Measurements from ENCODE around the gene TCP1.
"Not testable (repeated sequence)": the region's sequence is repeated elsewhere in the genome, so short reads cannot be mapped to it uniquely, and the experiment has no call there.

TCP1 gene

DNA sequence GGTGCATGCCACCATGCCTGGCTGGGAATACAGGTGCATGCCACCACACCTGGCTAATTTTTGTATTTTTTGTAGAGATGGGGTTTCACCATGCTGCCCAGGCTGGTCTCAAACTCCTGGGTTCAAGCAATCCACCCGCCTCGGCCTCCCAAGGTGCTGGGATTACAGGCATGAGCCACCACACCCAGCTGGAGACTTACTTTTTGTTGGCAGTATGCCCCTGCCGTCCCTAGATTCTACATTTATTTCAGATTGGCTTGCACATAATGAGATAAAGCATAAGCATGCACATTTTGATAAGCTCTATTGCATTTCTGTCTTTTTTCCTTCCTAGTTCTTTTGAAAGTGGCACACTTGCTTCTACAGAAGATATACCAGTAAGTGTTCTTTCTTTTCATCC, 27.4 kb upstream of the TCP1 start:
- DNase-seq = not testable (repeated sequence)

DNA sequence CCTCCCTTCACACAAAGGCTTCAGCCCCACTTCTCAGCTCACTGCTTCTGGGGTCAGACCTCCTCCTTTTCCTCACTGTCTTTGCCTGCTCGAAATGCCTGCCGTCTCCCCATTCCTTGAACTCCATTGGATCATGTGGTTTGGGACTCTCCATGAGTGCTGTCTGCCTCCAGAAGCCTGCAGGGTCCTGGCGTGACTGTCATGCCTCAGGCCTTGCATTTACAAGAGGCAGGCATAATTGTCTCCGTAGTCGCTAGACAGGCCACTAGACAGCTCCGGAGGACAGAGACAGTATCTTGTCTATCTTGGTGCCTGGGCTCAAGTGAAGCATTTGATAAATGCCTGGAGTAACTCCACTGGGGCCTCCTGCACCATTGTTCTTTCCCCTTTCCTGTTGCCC, 26.0 kb upstream of the TCP1 start:
- no peak for DNase-seq

DNA sequence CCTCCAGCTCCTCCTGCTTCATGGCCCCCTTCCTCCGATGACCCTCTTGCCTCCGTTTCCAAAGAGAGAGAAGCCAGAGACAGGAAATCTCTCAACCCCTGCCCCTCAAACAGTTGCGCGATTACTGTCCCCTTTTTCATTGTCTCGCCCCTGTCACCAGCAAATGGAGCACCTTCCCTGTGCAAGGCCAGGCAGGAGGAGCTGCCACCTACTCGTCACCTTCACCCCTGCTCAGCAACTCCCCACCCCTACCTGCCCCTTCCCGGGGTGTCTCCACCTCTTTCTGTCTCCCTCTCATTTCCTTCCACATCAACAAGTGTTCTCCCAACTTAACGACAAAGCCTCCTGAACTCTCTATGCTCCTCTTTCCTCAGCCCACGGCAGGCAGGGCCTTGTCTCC, 24.4 kb upstream of the TCP1 start:
- no peak for DNase-seq

DNA sequence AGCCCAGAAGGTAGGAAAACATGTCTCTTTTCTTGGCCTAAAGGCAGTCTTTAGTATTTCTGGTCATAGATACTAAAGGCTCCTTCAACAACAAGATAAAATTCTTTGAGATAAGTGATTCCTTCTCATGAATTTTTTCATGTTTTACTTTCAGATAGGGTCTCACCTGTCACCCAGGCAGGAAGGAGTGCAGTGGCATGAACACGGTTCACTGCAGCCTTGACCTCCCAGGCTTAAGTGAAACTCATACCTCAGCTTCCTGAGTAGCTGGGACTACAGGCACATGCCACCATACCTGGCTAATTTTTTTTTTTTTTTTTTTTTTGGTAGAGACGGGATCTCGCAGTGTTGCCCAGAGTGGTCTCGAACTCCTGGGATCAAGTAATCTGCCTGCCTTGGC, 19.7 kb upstream of the TCP1 start:
- DNase-seq = no peak

DNA sequence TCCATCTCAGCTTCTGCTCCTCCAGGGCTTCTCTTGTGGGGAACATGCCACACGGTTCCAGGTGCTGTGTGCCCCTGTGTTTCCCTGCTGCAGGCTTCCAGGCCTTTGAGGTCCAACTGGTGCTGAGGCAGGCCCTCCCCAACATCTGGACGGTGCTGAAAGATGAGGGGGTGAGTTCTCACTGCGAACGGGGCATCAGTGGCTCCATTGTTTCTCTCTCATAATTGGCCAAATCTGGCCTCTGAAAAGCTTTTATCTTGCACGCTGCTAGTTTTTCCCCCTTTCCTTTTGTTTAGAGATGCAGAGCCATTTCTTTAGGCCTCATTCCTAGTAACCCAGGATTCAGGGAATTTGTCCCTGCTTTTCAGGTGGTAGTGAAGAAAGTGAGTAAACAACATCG, 19.2 kb upstream of the TCP1 start:
- no peak for DNase-seq

DNA sequence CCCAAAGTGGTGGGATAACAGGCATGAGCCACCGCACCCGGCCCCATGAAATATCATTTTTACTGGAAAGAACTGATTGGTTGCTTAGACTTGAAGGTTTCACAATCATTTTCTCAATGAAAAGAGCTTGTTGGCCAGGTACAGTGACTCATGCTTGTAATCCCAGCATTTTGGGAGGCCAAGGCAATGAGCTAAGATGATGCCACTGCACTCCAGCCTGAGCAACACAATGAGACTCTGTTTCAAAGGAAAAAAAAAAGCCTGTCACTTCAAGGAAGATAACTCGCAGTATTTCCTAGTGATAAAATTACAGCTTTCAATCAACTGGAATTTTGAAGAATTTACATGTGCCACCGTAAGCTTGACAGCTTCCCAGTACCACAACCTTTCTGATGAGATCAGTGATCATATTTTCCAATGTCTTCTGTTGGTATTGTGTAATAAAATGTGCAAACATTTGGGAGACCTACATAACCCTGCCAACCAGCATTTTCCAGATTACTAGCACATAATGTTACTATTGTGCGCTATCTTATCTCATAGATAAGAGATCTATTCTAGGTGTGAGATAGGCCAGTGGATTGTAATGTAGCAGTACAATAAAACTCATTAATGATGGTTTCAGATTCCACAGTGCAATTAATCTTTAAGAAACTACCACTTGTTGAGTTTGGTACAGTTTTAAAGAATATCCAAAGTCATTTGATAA, 17.9 kb upstream of the TCP1 start:
- DNase-seq = no peak

DNA sequence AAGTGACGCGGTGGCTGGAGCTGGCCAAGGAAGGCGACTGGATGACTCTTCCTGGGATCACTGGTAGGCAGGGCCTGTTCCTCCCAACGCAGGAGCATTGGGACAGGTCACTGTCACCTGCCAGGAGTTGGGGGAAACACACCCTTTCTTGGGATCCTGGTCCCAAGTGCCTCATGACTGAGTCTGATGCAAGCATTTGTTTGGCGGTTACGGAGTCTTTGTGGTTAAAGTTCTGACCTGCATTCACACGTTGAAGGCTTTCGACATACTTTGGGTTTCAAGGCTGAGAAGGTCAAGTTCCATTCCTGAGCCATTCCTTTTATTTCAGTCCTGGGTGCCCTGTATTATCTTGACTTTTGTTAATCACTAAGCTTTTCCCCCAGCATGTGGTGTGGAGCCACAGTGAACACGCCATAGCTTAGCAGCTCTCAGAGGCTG, 16.6 kb upstream of the TCP1 start:
- no peak for DNase-seq

DNA sequence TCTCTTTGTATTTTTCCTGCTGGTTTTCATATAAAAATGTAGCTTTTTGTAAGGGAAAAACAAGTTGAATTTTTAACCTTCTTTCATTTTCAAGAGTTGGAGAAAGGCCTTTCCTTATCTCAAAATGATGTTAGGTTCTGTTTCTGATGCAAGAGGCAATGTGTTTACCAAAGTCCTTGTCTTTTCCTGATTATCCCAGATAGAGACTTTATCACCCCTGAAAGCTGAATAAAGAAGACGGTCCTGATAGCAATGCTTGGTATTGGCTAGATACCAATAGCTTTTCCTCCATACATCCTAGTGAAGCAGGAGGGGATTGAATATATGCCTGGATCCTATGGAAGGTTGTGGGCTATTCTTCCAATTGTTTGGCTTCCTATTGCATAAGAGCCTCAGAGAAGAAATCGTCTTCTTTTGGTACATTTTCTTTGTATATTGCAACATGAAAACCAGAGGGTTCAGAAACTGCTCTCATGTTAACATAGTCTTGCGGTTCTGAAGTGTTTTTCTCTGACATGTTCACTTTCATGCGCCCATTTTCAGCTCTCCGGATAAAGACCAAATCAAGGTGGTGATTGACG, 16.1 kb upstream of the TCP1 start:
- no peak for DNase-seq

DNA sequence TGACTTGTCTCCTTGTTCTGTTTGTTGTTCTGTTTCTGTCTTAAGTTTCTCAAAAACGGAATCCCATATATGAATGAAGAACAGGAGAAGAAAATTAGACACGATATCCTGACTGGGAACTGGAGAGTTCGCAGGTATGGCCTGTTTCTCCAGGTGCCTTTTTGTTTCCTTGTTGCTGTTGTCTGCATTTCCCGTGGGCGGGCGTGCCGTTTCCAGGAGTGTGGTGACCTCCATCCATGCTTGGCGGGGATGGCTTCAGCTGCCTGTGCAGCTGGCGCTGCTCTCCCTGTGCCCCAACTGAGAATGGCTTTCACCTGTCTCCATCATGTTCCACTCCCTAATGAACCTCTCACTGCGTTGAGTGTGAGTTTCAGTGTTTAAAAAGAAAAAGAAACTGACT, 15.1 kb upstream of the TCP1 start:
- DNase-seq = no peak

DNA sequence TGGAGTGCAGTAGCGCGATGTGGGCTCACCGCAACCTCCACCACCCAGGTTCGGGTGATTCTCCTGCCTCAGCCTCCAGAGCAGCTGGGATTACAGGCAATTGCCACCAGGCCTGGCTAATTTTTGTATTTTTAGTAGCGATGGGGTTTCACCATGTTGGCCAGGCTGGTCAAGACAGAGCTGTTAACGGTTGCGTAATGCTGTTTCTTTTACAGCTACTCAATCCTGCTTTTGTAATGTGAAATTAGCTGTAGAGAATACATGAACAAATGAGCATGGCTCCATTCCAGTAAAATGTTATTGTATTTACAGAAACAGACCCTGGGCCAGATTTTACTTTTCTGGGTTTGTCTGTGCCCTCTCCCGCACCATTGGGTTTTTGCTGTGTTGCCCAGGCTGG, 12.5 kb upstream of the TCP1 start:
- DNase-seq = no peak

DNA sequence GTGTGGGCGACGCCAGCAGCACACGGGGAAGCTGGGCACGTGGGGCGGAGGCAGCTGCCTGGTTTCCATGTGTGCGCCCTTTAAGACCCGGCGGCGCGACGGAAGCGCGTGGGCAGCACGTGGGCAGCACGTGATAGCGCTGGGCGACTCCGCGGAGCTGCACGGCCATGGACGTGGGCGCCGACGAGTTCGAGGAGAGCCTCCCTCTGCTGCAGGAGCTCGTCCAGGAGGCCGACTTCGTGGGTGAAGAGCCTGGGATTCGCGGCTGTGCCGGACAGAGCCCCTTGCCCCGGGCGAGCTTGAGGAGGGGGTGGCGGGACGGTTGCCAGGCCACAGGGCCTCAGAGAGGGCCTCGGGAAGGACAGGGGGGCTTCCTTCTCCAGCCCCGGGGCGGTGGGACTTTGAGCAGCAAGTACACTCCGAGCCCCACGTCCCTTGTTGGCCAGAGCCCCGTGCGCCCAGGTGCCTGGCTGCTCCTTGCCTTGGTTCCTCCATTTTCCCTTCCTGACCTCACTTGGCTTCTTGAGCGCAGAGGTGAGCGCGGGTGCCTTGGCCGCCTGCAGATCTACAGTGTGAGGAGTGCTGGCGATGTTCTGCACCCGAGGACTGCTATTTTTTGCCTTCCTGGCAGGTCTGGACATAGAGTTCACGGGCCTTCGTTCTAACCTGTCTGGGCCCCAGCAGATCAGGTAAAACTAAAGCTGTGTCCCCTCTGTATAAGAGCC, 10.9 kb upstream of the TCP1 start, which contains the start of gene PNLDC1:
Gene PNLDC1, plus strand, starts transcription at position 136 of the 725 bp plus-strand sequence. Its CDS starts 32 bp downstream, at position 168.
- DNase-seq = no peak

DNA sequence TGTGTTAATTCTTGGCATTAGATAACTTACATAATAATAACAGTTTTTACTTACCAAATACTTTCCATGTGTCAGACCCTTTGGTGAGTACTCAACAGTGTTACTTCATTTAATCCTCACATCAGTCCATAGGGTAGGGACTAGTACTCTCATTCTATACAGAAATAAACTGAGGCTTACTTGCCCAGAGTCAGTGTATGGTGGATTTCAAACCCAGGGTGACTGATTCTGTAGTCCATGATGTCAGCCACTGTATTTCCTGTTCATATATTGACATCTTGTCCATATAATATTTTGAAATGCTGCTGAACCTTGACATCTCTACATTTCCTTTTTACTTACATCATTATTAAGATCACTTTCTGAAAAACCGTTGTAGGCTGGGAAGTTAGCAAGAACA, 8.2 kb upstream of the TCP1 start:
- no peak for DNase-seq

DNA sequence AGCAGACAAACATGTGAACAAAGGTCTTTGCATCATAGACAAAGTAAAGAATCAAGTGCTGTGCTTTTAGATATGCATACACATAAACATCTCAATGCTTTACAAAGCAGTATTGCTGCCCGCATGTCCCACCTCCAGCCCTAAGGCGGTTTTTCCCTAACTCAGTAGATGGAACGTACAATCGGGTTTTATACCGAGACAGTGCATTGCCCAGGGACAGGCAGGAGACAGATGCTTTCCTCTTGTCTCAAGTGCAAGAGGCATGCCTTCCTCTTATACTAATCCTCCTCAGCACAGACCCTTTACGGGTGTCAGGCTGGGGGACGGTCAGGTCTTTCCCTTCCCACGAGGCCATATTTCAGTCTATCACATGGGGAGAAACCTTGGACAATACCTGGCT, 5.6 kb upstream of the TCP1 start:
- DNase-seq = not testable (repeated sequence)

DNA sequence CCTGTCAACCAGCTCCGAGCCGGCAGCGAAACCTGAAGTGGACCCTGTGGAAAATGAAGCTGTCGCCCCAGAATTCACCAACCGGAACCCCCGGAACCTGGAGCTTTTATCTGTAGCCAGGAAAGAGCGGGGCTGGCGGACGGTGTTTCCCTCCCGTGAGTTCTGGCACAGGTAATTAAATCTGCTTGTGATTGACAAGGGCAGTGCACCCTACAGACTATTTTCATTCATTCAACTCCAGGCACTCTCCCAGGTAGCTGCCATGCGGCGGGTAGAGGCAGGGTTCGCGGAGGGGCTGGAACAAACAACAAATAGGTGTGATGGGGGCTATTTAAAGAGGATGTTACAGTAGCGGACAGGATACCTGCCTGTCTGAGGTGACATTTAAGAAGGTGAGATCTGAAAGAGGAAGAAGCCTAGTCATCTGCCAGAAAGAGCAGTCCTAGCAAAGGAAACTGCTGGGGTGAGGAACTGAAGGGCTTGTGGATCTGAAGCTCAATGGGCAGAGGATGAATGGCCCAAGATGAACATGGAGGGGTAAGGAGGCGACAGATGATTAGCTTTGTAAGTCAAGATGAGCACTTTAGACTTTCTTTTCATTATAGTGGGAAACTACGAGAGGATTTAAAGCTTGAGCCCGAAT, 1.7 kb upstream of the TCP1 start:
- peak; percentile 41 for DNase-seq

DNA sequence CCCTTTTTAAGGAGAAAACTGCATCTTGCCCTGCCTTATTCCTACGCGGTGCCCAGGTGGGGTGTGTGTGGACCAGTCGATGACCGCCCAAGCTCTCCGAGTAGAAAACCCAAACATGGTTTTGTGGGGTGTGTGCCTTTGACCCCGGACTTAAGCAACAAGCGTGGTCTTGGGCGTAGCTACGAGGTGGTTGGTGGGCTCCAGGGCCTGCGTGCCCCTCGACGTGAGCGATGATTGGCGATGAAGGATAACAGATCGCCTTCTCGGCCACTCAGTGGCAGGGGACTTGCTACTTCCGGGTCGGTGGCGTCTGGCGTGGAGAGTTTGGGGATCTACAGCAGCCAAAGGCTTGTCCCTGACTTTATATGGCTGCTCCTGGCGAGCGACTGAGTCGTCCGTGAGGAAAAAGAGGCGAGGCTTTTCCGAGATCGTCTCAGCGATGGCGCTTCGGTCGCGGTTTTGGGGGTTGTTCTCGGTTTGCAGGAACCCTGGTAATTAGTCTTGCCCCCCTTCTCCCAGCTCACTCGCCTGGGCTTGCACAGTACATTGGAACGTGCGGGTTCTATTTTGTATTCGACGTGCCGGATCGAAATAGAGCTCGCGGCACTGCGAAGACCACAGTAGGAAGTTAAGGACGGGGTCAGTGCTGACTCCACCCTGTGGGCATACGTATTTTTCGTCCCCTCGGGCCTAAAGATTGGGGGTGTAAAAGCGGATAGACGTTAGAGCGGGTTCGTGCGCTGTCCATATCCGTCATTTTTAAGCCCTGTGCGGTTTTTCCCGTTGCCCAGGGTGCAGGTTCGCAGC, 950 bp upstream of the TCP1 start, which contains the start of gene MRPL18:
Gene MRPL18, plus strand, starts transcription at position 319 of the 807 bp plus-strand sequence. Its CDS starts 121 bp downstream, at position 440.
- DNase-seq = peak; percentile 97

DNA sequence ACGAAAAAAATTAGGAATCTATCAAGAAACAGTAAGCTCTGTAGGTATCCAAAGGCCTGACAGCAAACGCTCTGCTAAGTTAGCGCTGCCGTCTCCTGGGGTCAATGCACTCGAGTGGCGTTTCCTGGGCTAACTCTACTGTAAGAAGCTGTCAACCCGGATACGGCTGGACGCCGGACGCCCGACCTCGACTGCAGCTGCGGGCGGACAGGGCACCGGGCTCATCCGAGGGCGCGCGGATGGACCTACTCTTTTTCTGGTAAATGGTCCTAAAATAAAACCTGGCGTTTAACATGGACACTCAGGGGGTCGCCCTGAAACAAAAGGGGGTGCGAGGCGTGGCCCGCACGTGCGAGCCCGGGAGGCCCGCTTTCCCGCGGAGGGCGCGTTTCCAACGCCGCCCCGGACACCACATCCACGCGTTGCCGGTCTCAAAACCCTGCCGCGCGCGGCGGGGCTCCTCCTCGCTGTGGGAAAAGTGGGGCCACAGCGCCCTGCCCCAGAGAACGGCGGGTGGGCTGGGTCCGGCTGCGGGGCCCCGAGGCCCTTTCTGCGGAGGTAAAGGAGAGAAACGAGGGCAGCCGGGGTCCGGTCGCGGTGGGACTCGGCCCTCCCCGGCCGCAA, 537 bp downstream of the TCP1 start:
- no peak for DNase-seq

DNA sequence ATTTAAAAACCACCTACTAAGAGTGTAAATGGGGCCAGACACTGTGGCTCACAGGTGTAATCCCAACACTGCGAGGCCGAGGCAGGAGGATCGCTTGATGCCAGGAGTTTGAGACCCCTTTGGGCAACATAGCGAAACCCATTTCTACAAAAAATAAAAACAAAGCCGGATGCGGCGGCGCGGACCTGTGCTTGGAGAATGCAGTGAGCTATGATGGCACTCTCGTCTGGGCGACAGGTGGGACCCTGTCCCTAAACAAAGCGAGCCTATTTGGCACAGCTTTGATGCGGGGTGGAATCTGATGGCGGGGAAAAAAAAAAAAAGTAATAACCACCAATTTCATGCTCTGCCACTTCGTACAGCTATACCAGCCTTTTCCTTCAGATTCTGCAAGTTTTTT, 1.1 kb downstream of the TCP1 start:
- DNase-seq = no peak

DNA sequence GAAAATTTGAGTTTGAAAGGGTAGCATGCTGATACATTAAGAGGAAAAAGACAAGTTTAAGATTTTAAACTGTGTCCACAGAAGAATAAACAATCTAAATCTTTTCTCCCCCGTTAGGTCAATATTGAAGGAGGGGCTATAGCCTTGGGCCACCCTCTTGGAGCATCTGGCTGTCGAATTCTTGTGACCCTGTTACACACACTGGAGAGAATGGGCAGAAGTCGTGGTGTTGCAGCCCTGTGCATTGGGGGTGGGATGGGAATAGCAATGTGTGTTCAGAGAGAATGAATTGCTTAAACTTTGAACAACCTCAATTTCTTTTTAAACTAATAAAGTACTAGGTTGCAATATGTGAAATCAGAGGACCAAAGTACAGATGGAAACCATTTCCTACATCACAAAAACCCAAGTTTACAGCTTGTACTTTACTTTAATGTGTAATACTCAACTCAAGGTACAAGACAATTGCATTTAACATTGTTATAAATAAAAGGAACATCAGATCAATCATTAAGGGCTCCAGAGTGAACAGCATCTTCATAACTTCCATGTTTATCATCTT, 10.8 kb downstream of the TCP1 start:
- DNase-seq = no peak

DNA sequence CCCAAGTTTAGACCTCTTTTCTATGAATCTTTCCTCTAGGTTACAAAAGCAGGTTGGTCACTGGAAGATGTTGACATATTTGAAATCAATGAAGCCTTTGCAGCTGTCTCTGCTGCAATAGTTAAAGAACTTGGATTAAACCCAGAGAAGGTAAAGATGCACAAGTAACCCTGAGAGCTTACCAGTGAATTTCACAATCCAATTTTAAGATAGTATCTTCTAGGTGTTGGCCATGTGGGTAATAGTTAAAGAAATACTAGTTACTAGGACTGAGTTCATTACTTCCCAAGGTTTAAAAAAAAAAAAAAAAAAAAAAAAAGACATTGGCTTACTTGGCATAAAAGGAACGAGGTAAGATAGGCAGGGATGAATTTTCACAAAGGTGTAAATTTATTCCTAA, 11.3 kb downstream of the TCP1 start:
- DNase-seq = no peak

DNA sequence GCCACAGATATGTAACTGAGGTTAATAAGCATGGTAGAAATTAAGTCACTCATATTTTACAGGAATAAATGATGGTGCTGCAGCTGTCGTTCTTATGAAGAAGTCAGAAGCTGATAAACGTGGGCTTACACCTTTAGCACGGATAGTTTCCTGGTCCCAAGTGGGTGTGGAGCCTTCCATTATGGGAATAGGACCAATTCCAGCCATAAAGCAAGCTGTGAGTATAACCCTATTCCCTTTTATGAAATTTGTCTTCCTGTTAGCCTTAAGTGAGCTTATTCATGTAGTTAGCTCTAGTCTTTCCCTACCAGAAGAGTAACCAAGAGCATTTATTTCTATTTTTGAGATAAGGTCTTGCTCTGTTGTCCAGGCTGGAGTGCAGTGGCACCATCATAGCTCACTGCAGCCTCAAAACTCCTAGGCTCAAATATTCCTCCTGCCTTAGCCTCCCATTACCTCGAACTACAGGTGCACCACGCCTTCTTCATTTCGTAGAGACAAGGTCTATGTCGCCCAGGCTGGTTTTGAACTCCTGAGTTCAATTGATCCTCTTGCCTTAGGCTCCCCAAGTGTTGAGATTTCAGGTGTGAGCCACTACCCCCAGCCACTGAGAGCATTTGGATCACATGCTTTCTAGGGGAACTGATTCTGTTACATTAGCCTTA, 12.0 kb downstream of the TCP1 start:
- DNase-seq = no peak

DNA sequence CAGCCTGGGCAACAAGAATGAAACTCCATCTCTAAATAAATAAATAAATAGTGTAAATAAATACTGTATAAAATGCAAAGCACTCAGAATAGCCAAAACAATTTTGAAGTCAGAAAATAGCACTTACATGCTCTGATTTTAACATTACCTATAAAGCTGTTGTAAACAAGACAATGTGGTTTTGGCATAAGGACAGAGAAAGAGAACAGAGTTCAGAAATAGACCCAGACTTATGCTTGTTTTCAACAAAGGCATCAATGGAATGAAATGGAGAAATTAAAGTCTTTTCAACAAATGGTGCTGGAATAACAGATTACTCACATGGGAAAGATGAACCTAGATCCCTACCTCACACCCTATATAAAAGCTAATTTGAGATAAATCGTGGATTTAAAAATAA, 17.2 kb downstream of the TCP1 start:
- DNase-seq = no peak

Data from NCI-H2171 treated with DMSO at 0.1 percent for 48 hours (cell line).